GM23248 (cell line): Measurements from ENCODE around the gene TIAM2.

Source experiments
- EZH2 ChIP-seq: fragments of 200-600 bp; sonication (generic); IDR thresholded peaks from 2 replicates; pipeline ENCODE4 v1.6.1; 2018; ENCODE audit warnings: antibody characterized with exemption, mild to moderate bottlenecking; ENCODE audit not compliant: insufficient read depth, poor library complexity, severe bottlenecking
- EZH2phosphoT487 ChIP-seq: fragments of 200-600 bp; sonication (generic); IDR thresholded peaks from 2 replicates; pipeline ENCODE4 v1.6.1; 2018; ENCODE audit warnings: antibody characterized with exemption, moderate library complexity, mild to moderate bottlenecking, low read depth; ENCODE audit not compliant: insufficient read depth

DNA sequence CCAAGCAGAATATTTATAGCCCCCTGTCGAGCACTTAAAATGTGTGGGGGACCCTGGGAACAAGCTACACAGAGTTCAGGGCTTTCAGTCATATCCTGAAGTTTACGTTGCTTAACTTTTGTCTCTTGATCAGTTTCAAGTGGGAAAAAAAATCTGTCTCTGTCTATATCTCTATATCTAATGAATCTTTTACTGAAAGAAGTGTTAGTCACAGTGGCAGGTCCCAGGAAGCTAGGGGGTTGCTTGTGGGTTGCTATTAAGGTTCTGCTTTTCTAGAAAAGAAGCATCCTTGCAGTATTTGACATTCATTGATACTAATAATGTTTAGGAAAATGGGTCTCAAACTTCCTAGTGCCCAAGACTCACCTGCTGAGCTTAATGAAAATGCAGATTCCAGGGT lies 192.0 kb downstream of the TIAM2 start:
- TF ChIP-seq EZH2 = no peak
- no peak for TF ChIP-seq EZH2phosphoT487
